ENCODE data around the gene SSTR4. TPM values are rescaled to one million over a fixed set of nuclear protein-coding genes. Genes with fewer than 3 reads are reported as not detected.

The SSTR4 gene
- total and polyA plus RNA-seq, 2 of the 13 experiments (the other 11 are each of a cell fraction or from before 2014, with no cell fraction given) = not detected

DNA sequence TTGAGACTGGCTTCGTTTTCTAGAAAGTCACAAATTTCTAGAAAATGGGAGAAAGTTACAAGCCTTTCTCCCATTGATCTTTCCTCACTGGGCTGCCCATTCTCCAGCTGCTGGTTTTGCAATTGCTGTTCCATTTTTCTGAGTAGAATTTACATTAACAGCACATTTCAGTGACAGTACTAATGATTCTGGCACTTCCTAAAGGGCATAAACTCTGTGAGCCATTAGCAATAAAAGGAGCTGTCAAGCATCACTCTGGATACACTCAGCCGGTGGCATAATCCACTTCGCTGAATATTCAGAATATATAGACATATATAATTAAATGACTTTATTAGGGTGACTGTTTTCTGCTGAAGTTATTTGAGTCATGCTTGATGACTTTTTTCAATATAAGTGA lies 6.7 kb upstream of the SSTR4 start:
- H3K9ac ChIP-seq (ENCODE audit: insufficient read depth, low read depth, low read length) = no peak overlapping the region
- no peak overlapping the region for H3K27ac ChIP-seq (ENCODE audit: extremely low read length, insufficient read depth, low read length)
- no peak overlapping the region for H3K4me2 ChIP-seq (ENCODE audit: low read depth, low read length)
- H3K4me1 ChIP-seq (ENCODE audit: insufficient read depth, low read length) = no peaks in the 10 kb centered on the region
- 31% methylated on average over 3 of the region's 3 CpGs for WGBS (ENCODE audit: low lambda C conversion rate)
- intact Hi-C loops (cut with micrococcal nuclease; ENCODE audit: unreplicated experiment) = no loop called here
- H3K36me3 ChIP-seq (replicated peaks in 1 of 2; ENCODE audit: control insufficient read depth in 1 of 2, insufficient read depth in 2 of 2, low read length in 2 of 2) = no peaks in the 10 kb centered on the region
- TF ChIP-seq MED13 (CRISPR knock-in tag; IDR thresholded peaks at IDR 0.05) (no peak), DNMT1 (CRISPR knock-in tag; IDR thresholded peaks at IDR 0.05) (no peak), ZNF510 (CRISPR knock-in tag; IDR thresholded peaks at IDR 0.05; ENCODE audit: low read depth) (no peak), ZEB1 (IDR thresholded peaks at IDR 0.05; ENCODE audit: insufficient replicate concordance, low read depth) (no peak), ZNF354B (CRISPR knock-in tag; IDR thresholded peaks at IDR 0.05) (no peak), NPAS2 (CRISPR knock-in tag; IDR thresholded peaks at IDR 0.05; ENCODE audit: borderline replicate concordance) (no peak)
- TF ChIP-seq, protein P1, sequence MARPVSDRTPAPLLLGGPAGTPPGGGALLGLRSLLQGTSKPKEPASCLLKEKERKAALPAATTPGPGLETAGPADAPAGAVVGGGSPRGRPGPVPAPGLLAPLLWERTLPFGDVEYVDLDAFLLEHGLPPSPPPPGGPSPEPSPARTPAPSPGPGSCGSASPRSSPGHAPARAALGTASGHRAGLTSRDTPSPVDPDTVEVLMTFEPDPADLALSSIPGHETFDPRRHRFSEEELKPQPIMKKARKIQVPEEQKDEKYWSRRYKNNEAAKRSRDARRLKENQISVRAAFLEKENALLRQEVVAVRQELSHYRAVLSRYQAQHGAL (CRISPR knock-in tag; IDR thresholded peaks at IDR 0.05; ENCODE audit: not compliant biosample characterization) = no peak
- TF ChIP-seq, protein P2, sequence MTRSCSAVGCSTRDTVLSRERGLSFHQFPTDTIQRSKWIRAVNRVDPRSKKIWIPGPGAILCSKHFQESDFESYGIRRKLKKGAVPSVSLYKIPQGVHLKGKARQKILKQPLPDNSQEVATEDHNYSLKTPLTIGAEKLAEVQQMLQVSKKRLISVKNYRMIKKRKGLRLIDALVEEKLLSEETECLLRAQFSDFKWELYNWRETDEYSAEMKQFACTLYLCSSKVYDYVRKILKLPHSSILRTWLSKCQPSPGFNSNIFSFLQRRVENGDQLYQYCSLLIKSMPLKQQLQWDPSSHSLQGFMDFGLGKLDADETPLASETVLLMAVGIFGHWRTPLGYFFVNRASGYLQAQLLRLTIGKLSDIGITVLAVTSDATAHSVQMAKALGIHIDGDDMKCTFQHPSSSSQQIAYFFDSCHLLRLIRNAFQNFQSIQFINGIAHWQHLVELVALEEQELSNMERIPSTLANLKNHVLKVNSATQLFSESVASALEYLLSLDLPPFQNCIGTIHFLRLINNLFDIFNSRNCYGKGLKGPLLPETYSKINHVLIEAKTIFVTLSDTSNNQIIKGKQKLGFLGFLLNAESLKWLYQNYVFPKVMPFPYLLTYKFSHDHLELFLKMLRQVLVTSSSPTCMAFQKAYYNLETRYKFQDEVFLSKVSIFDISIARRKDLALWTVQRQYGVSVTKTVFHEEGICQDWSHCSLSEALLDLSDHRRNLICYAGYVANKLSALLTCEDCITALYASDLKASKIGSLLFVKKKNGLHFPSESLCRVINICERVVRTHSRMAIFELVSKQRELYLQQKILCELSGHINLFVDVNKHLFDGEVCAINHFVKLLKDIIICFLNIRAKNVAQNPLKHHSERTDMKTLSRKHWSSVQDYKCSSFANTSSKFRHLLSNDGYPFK (CRISPR knock-in tag; IDR thresholded peaks at IDR 0.05; ENCODE audit: borderline replicate concordance) = no peak
- no peak for ATAC-seq
- H3K9me3 ChIP-seq (ENCODE audit: low read length) = no peaks in the 10 kb centered on the region
- in situ Hi-C loops (cut with HindIII; ENCODE audit: extremely low pct_ligation_motif_present, low pct_unique_long_range_greater_than_20kb) = no loop called here
- no peak for DNase-seq (ENCODE audit: low spot score)
- H4K20me1 ChIP-seq (ENCODE audit: insufficient read depth, low read length) = no peaks in the 10 kb centered on the region
- H3K27me3 ChIP-seq (ENCODE audit: control insufficient read depth in 1 of 2, insufficient read depth in 2 of 2, low read length in 2 of 2) = peaks cover 0 to 19% of the 10 kb centered on the region in 2 experiments; a peak in 3 of 5 replicates
- H3K79me2 ChIP-seq (ENCODE audit: insufficient read depth, low read length) = no peaks in the 10 kb centered on the region
- ChIA-PET POLR2A (no interaction called here), CTCF (ENCODE audit: low intra/inter-chr PET ratio, low total read pairs) (no interaction called here)
- no peak overlapping the region for H3K4me3 ChIP-seq (replicated peaks in 1 of 3; ENCODE audit: insufficient read depth in 1 of 3, low read depth in 2 of 3, low read length in 3 of 3)
- BruUV-seq (replicated peaks) = no TSS peak
- H2AFZ ChIP-seq (ENCODE audit: low read length) = no peak overlapping the region
- no peak for FAIRE-seq

Measured in HepG2 (cell line).